ENCODE results near the gene BMPR1A. TPM values are rescaled to one million over a fixed set of nuclear protein-coding genes. Genes with fewer than 3 reads are reported as not detected.

BMPR1A gene
- total and polyA plus RNA-seq, 2 of the 13 experiments (the other 11 are each of a cell fraction or from before 2014, with no cell fraction given): 17.8 to 44.2 TPM

GRCh38 chr10:86827639-86828038 is 71.2 kb downstream of the BMPR1A start:
- POLR2A ChIA-PET: no interaction called here

More at GRCh38 chr10:86827639-86828038, 71.2 kb downstream of the BMPR1A start:
- no peaks in the 10 kb centered on the region for H3K27me3 ChIP-seq (ENCODE audit: control insufficient read depth in 1 of 2, insufficient read depth in 2 of 2, low read length in 2 of 2)
- CTCF ChIA-PET (ENCODE audit: low intra/inter-chr PET ratio, low total read pairs): no interaction called here
- in situ Hi-C loops (cut with HindIII; ENCODE audit: extremely low pct_ligation_motif_present, low pct_unique_long_range_greater_than_20kb) (no loop called here), intact Hi-C loops (cut with micrococcal nuclease; ENCODE audit: unreplicated experiment) (no loop called here)
- no peaks in the 10 kb centered on the region for H3K4me1 ChIP-seq (ENCODE audit: insufficient read depth, low read length)
- ATAC-seq: no peak
- H2AFZ ChIP-seq (ENCODE audit: low read length): no peak overlapping the region
- no peak overlapping the region for H3K4me3 ChIP-seq (replicated peaks in 1 of 3; ENCODE audit: insufficient read depth in 1 of 3, low read depth in 2 of 3, low read length in 3 of 3)
- H3K9me3 ChIP-seq (ENCODE audit: low read length): no peaks in the 10 kb centered on the region
- no peak for DNase-seq (ENCODE audit: low spot score)
- peaks cover 9% of the 10 kb centered on the region; the same call in 1 of the 2 replicates for H4K20me1 ChIP-seq (ENCODE audit: insufficient read depth, low read length)
- 0 out of 5 replicates have a peak, but pooled peaks cover 0 to 2% of the 10 kb centered on the region in 2 experiments for H3K36me3 ChIP-seq (replicated peaks in 1 of 2; ENCODE audit: control insufficient read depth in 1 of 2, insufficient read depth in 2 of 2, low read length in 2 of 2)
- TF ChIP-seq TCF7 (IDR thresholded peaks at IDR 0.05; ENCODE audit: low read depth) (no peak), MZF1 (CRISPR knock-in tag; IDR thresholded peaks at IDR 0.05; ENCODE audit: borderline replicate concordance) (no peak), ZNF792 (CRISPR knock-in tag; IDR thresholded peaks at IDR 0.05) (no peak), IRF2 (CRISPR knock-in tag; IDR thresholded peaks at IDR 0.05) (no peak), ELF4 (CRISPR knock-in tag; IDR thresholded peaks at IDR 0.05; ENCODE audit: borderline replicate concordance) (no peak)
- TF ChIP-seq, protein P1, sequence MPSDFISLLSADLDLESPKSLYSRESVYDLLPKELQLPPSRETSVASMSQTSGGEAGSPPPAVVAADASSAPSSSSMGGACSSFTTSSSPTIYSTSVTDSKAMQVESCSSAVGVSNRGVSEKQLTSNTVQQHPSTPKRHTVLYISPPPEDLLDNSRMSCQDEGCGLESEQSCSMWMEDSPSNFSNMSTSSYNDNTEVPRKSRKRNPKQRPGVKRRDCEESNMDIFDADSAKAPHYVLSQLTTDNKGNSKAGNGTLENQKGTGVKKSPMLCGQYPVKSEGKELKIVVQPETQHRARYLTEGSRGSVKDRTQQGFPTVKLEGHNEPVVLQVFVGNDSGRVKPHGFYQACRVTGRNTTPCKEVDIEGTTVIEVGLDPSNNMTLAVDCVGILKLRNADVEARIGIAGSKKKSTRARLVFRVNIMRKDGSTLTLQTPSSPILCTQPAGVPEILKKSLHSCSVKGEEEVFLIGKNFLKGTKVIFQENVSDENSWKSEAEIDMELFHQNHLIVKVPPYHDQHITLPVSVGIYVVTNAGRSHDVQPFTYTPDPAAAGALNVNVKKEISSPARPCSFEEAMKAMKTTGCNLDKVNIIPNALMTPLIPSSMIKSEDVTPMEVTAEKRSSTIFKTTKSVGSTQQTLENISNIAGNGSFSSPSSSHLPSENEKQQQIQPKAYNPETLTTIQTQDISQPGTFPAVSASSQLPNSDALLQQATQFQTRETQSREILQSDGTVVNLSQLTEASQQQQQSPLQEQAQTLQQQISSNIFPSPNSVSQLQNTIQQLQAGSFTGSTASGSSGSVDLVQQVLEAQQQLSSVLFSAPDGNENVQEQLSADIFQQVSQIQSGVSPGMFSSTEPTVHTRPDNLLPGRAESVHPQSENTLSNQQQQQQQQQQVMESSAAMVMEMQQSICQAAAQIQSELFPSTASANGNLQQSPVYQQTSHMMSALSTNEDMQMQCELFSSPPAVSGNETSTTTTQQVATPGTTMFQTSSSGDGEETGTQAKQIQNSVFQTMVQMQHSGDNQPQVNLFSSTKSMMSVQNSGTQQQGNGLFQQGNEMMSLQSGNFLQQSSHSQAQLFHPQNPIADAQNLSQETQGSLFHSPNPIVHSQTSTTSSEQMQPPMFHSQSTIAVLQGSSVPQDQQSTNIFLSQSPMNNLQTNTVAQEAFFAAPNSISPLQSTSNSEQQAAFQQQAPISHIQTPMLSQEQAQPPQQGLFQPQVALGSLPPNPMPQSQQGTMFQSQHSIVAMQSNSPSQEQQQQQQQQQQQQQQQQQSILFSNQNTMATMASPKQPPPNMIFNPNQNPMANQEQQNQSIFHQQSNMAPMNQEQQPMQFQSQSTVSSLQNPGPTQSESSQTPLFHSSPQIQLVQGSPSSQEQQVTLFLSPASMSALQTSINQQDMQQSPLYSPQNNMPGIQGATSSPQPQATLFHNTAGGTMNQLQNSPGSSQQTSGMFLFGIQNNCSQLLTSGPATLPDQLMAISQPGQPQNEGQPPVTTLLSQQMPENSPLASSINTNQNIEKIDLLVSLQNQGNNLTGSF (CRISPR knock-in tag; IDR thresholded peaks at IDR 0.05): no peak
- TF ChIP-seq, protein P2, sequence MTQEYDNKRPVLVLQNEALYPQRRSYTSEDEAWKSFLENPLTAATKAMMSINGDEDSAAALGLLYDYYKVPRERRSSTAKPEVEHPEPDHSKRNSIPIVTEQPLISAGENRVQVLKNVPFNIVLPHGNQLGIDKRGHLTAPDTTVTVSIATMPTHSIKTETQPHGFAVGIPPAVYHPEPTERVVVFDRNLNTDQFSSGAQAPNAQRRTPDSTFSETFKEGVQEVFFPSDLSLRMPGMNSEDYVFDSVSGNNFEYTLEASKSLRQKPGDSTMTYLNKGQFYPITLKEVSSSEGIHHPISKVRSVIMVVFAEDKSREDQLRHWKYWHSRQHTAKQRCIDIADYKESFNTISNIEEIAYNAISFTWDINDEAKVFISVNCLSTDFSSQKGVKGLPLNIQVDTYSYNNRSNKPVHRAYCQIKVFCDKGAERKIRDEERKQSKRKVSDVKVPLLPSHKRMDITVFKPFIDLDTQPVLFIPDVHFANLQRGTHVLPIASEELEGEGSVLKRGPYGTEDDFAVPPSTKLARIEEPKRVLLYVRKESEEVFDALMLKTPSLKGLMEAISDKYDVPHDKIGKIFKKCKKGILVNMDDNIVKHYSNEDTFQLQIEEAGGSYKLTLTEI (CRISPR knock-in tag; conservative IDR thresholded peaks at IDR 0.05): no peak
- 96% methylated on average over 7 of the region's 7 CpGs for WGBS (ENCODE audit: low lambda C conversion rate)
- H3K79me2 ChIP-seq (ENCODE audit: insufficient read depth, low read length): peaks cover 59% of the 10 kb centered on the region
- no peak for FAIRE-seq
- no peak overlapping the region for H3K27ac ChIP-seq (ENCODE audit: extremely low read length, insufficient read depth, low read length)
- no TSS peak for BruUV-seq (replicated peaks)
- no peak overlapping the region for H3K4me2 ChIP-seq (ENCODE audit: low read depth, low read length)
- H3K9ac ChIP-seq (ENCODE audit: insufficient read depth, low read depth, low read length): no peak overlapping the region

Measured in HepG2 (cell line).